ENCODE data around the gene ITK. TPM values are rescaled to one million over a fixed set of nuclear protein-coding genes. Genes with fewer than 3 reads are reported as not detected.

The ITK gene
- total RNA-seq, 1 donor from 2014 or later, result under 0.01 TPM

GRCh38 chr5:157157293-157157891 lies 23.2 kb upstream of the ITK start:
- H3K9ac ChIP-seq (ENCODE audit: low read depth in 1 of 3, low read length in 3 of 3), result no peak overlapping the region
- no peak overlapping the region for H3K27ac ChIP-seq (ENCODE audit: low read depth, low read length)
- no peak overlapping the region for H3K4me3 ChIP-seq (ENCODE audit: low read length in 3 of 3)
- no peaks in the 10 kb centered on the region for H3K4me1 ChIP-seq (ENCODE audit: control insufficient read depth in 3 of 3, insufficient read depth in 3 of 3, low read length in 3 of 3)
- H3K9me3 ChIP-seq (ENCODE audit: control insufficient read depth in 3 of 3, low read length in 3 of 3), result no peaks in the 10 kb centered on the region
- H3K27me3 ChIP-seq (ENCODE audit: control insufficient read depth in 3 of 3, insufficient read depth in 3 of 3, low read length in 3 of 3), result peaks cover 0 to 4% (median 0%) of the 10 kb centered on the region in 3 donors
- H3K36me3 ChIP-seq (ENCODE audit: control insufficient read depth in 3 of 3, insufficient read depth in 3 of 3, low read length in 3 of 3), result no peaks in the 10 kb centered on the region

GRCh38 chr5:157159209-157159751 lies 21.4 kb upstream of the ITK start:
- Histone ChIP-seq H3K27me3 (ENCODE audit: control insufficient read depth in 3 of 3, insufficient read depth in 3 of 3, low read length in 3 of 3) (peaks cover 0 to 8% (median 0%) of the 10 kb centered on the region in 3 donors), H3K4me1 (ENCODE audit: control insufficient read depth in 3 of 3, insufficient read depth in 3 of 3, low read length in 3 of 3) (no peaks in the 10 kb centered on the region), H3K27ac (ENCODE audit: low read depth, low read length) (no peak overlapping the region), H3K36me3 (ENCODE audit: control insufficient read depth in 3 of 3, insufficient read depth in 3 of 3, low read length in 3 of 3) (no peaks in the 10 kb centered on the region), H3K4me3 (ENCODE audit: low read length in 3 of 3) (no peak overlapping the region), H3K9ac (ENCODE audit: low read depth in 1 of 3, low read length in 3 of 3) (no peak overlapping the region), H3K9me3 (ENCODE audit: control insufficient read depth in 3 of 3, low read length in 3 of 3) (no peaks in the 10 kb centered on the region)

GRCh38 chr5:157160001-157160400 lies 20.6 kb upstream of the ITK start:
- H3K27me3 ChIP-seq (ENCODE audit: control insufficient read depth in 3 of 3, insufficient read depth in 3 of 3, low read length in 3 of 3), result peaks cover 0 to 9% (median 0%) of the 10 kb centered on the region in 3 donors
- no peaks in the 10 kb centered on the region for H3K36me3 ChIP-seq (ENCODE audit: control insufficient read depth in 3 of 3, insufficient read depth in 3 of 3, low read length in 3 of 3)
- no peak overlapping the region for H3K9ac ChIP-seq (ENCODE audit: low read depth in 1 of 3, low read length in 3 of 3)
- H3K4me3 ChIP-seq (ENCODE audit: low read length in 3 of 3), result no peak overlapping the region
- H3K9me3 ChIP-seq (ENCODE audit: control insufficient read depth in 3 of 3, low read length in 3 of 3), result no peaks in the 10 kb centered on the region
- no peaks in the 10 kb centered on the region for H3K4me1 ChIP-seq (ENCODE audit: control insufficient read depth in 3 of 3, insufficient read depth in 3 of 3, low read length in 3 of 3)
- H3K27ac ChIP-seq (ENCODE audit: low read depth, low read length), result no peak overlapping the region

GRCh38 chr5:157161996-157162395 lies 18.6 kb upstream of the ITK start:
- Histone ChIP-seq H3K27ac (ENCODE audit: low read depth, low read length) (no peak overlapping the region), H3K36me3 (ENCODE audit: control insufficient read depth in 3 of 3, insufficient read depth in 3 of 3, low read length in 3 of 3) (no peaks in the 10 kb centered on the region), H3K27me3 (ENCODE audit: control insufficient read depth in 3 of 3, insufficient read depth in 3 of 3, low read length in 3 of 3) (peaks cover 0 to 12% (median 0%) of the 10 kb centered on the region in 3 donors), H3K4me3 (ENCODE audit: low read length in 3 of 3) (no peak overlapping the region), H3K9me3 (ENCODE audit: control insufficient read depth in 3 of 3, low read length in 3 of 3) (no peaks in the 10 kb centered on the region), H3K4me1 (ENCODE audit: control insufficient read depth in 3 of 3, insufficient read depth in 3 of 3, low read length in 3 of 3) (no peaks in the 10 kb centered on the region), H3K9ac (ENCODE audit: low read depth in 1 of 3, low read length in 3 of 3) (no peak overlapping the region)

DNA sequence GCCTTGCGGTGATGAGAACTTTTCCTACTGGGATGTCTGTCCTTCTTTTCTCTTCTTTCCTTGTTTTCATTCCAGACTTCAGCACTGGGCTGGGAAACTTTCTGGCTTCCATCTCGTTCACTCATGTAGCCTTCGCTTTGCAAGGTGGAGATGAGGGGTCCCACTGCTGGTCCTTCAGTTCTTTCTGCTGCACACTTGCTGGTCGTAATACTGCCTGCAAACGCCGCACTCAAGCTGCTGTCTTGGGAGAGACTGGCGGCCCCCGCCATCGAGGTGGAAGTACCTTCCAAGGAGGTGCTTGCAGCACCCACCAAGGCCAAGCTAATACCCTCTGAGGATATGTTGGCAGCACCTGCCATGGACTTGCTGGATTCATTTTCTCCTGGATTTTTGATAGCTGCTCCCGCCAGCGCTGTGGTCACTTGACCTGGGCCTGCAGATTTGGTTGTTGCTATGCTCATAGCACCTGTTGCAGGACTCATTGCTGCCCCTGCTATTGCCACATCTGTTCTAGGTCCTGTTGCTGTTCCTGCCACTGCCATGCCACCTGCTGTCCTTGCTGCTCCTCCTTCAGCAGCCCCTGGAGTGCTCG lies 17.6 kb upstream of the ITK start:
- Histone ChIP-seq H3K27me3 (ENCODE audit: control insufficient read depth in 3 of 3, insufficient read depth in 3 of 3, low read length in 3 of 3) (peaks cover 0 to 12% (median 0%) of the 10 kb centered on the region in 3 donors), H3K4me3 (ENCODE audit: low read length in 3 of 3) (no peak overlapping the region), H3K27ac (ENCODE audit: low read depth, low read length) (no peak overlapping the region), H3K36me3 (ENCODE audit: control insufficient read depth in 3 of 3, insufficient read depth in 3 of 3, low read length in 3 of 3) (no peaks in the 10 kb centered on the region), H3K9ac (ENCODE audit: low read depth in 1 of 3, low read length in 3 of 3) (no peak overlapping the region), H3K9me3 (ENCODE audit: control insufficient read depth in 3 of 3, low read length in 3 of 3) (no peaks in the 10 kb centered on the region), H3K4me1 (ENCODE audit: control insufficient read depth in 3 of 3, insufficient read depth in 3 of 3, low read length in 3 of 3) (no peaks in the 10 kb centered on the region)

- H3K9me3 ChIP-seq (ENCODE audit: control insufficient read depth in 3 of 3, low read length in 3 of 3), result no peaks in the 10 kb centered on the region
- H3K27ac ChIP-seq (ENCODE audit: low read depth, low read length), result no peak overlapping the region
- no peaks in the 10 kb centered on the region for H3K4me1 ChIP-seq (ENCODE audit: control insufficient read depth in 3 of 3, insufficient read depth in 3 of 3, low read length in 3 of 3)
- no peak overlapping the region for H3K9ac ChIP-seq (ENCODE audit: low read depth in 1 of 3, low read length in 3 of 3)
- H3K4me3 ChIP-seq (ENCODE audit: low read length in 3 of 3), result no peak overlapping the region
- H3K27me3 ChIP-seq (ENCODE audit: control insufficient read depth in 3 of 3, insufficient read depth in 3 of 3, low read length in 3 of 3), result peaks cover 0 to 8% (median 0%) of the 10 kb centered on the region in 3 donors
- no peaks in the 10 kb centered on the region for H3K36me3 ChIP-seq (ENCODE audit: control insufficient read depth in 3 of 3, insufficient read depth in 3 of 3, low read length in 3 of 3)
Measured at GRCh38 chr5:157164521-157164920, 16.1 kb upstream of the ITK start.

DNA sequence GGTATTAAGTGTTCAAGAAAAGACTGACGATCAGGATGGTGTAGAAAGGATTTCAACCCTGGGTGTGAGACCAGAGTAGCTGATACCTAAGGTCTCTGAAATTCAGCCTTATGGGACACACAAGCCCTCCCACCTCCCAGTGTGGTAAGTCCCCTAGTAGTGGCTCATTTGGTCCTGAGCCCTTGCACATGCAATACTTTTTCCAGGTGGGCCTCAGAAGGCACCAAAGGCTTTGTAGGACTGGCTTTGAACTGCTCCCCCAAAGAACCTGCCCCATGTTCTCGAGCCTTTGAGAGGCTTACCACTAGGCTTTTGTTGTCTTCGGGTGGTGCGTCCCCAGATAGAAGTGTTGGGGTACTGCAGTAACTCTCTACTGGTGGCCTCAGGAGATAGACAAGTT lies 15.4 kb upstream of the ITK start:
- Histone ChIP-seq H3K27me3 (ENCODE audit: control insufficient read depth in 3 of 3, insufficient read depth in 3 of 3, low read length in 3 of 3) (peaks cover 0 to 8% (median 0%) of the 10 kb centered on the region in 3 donors), H3K4me1 (ENCODE audit: control insufficient read depth in 3 of 3, insufficient read depth in 3 of 3, low read length in 3 of 3) (no peaks in the 10 kb centered on the region), H3K27ac (ENCODE audit: low read depth, low read length) (no peak overlapping the region), H3K9ac (ENCODE audit: low read depth in 1 of 3, low read length in 3 of 3) (no peak overlapping the region), H3K4me3 (ENCODE audit: low read length in 3 of 3) (no peak overlapping the region), H3K36me3 (ENCODE audit: control insufficient read depth in 3 of 3, insufficient read depth in 3 of 3, low read length in 3 of 3) (no peaks in the 10 kb centered on the region), H3K9me3 (ENCODE audit: control insufficient read depth in 3 of 3, low read length in 3 of 3) (no peaks in the 10 kb centered on the region)

- peaks cover 0 to 8% (median 0%) of the 10 kb centered on the region in 3 donors for H3K27me3 ChIP-seq (ENCODE audit: control insufficient read depth in 3 of 3, insufficient read depth in 3 of 3, low read length in 3 of 3)
- no peaks in the 10 kb centered on the region for H3K9me3 ChIP-seq (ENCODE audit: control insufficient read depth in 3 of 3, low read length in 3 of 3)
- H3K9ac ChIP-seq (ENCODE audit: low read depth in 1 of 3, low read length in 3 of 3), result no peak overlapping the region
- no peak overlapping the region for H3K4me3 ChIP-seq (ENCODE audit: low read length in 3 of 3)
- H3K4me1 ChIP-seq (ENCODE audit: control insufficient read depth in 3 of 3, insufficient read depth in 3 of 3, low read length in 3 of 3), result no peaks in the 10 kb centered on the region
- H3K27ac ChIP-seq (ENCODE audit: low read depth, low read length), result no peak overlapping the region
- H3K36me3 ChIP-seq (ENCODE audit: control insufficient read depth in 3 of 3, insufficient read depth in 3 of 3, low read length in 3 of 3), result no peaks in the 10 kb centered on the region
Measured at GRCh38 chr5:157165668-157166067, 15.0 kb upstream of the ITK start.

DNA sequence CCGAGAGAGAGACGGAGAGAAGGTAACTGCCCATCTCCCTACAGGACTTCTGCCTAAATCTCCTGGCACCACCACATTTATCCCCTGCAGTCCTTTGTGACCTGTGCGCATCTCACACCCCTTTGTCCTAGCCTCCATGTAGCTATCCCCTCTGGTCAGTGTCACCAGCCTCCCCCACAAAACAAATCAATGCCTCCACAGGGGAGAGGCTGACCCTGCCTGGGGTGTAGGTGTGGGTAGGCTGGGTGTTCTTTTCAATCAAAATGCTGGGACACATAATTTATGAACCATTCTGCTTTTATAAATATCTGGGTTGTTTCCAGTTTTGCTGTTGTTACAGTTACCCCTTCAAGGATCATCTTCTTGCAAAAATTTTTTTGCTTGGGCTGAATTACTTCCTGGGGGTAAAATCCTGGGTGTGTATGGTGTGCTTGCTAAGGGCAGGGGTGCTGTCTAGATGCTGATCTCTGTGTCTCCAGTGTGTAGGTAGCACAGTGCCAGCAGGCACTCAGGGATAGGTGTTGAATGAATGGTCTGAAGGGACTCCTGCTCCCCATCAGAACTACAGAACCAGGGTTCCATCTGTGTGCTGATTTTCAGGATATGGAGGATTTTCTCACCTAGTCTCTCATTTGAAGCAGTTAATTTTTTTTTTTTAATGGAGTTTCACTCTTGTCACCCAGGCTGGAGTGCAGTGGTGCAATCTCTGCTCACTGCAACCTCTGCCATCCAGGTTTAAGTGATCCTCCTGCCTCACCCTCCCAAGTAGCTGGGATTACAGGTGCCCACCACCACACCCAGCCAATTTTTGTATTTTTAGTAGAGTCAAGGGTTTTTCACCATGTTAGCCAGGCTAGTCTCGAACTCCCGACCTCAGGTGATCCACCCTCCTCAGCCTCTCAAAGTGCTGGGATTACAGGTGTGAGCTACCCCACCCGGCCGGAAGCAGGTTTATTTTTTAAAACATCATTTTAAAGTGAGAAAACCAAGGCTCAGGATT lies 14.1 kb upstream of the ITK start, which contains the start of gene GARIN3:
TSS of gene GARIN3 (minus strand) at position 51 of the 1,000 bp plus-strand sequence. CDS start 96 bp downstream, outside the sequence.
- Histone ChIP-seq H3K27me3 (ENCODE audit: control insufficient read depth in 3 of 3, insufficient read depth in 3 of 3, low read length in 3 of 3) (peaks cover 0 to 8% (median 0%) of the 10 kb centered on the region in 3 donors), H3K9ac (ENCODE audit: low read depth in 1 of 3, low read length in 3 of 3) (no peak within 1 kb of the TSS), H3K4me3 (ENCODE audit: low read length in 3 of 3) (no peak within 1 kb of the TSS), H3K27ac (ENCODE audit: low read depth, low read length) (no peak within 1 kb of the TSS), H3K9me3 (ENCODE audit: control insufficient read depth in 3 of 3, low read length in 3 of 3) (no peaks in the 10 kb centered on the region), H3K36me3 (ENCODE audit: control insufficient read depth in 3 of 3, insufficient read depth in 3 of 3, low read length in 3 of 3) (no peaks in the 10 kb centered on the region), H3K4me1 (ENCODE audit: control insufficient read depth in 3 of 3, insufficient read depth in 3 of 3, low read length in 3 of 3) (no peaks in the 10 kb centered on the region)

All from skeletal muscle tissue (tissue), 4 donors.